HepG2 (cell line): ENCODE data around the gene SNRNP25. TPM values are rescaled to one million over a fixed set of nuclear protein-coding genes. Genes with fewer than 3 reads are reported as not detected.
A peak's percentile ranks its signal among the peaks of the same experiment; 100 is the strongest.

Source experiments
- BHLHE40 ChIP-seq: IDR thresholded peaks from 2 replicates; pipeline ENCODE4 v1.6.1; 2011; ENCODE audit warnings: low read length, improper control_type of control experiment
- CENPT ChIP-seq: sonication (generic); formaldehyde crosslinking; IDR thresholded peaks from 2 replicates; pipeline ENCODE4 v1.8.0; 2022; ENCODE audit warnings: low read depth, mild to moderate bottlenecking, moderate library complexity, missing genetic modification reagents
- ERF ChIP-seq: IDR thresholded peaks from 2 replicates; pipeline ENCODE4 v1.6.1; 2018; ENCODE audit warnings: missing biosample characterization, missing genetic modification reagents
- HMG20B ChIP-seq: conservative IDR thresholded peaks from 2 replicates; pipeline ENCODE4 v1.6.1; 2016; ENCODE audit warnings: missing genetic modification reagents, missing compliant biosample characterization
- PATZ1 ChIP-seq: sonication (generic); formaldehyde crosslinking; IDR thresholded peaks from 2 replicates; pipeline ENCODE4 v1.4.0; 2020; ENCODE audit warnings: missing genetic modification reagents
- PCBP1 ChIP-seq: fragments of 200-400 bp; formaldehyde crosslinking; IDR thresholded peaks from 2 replicates; pipeline ENCODE4 v1.6.1; 2017; ENCODE audit warnings: mild to moderate bottlenecking, low read depth, low read length, borderline replicate concordance
- RCOR2 ChIP-seq: IDR thresholded peaks from 2 replicates; pipeline ENCODE4 v1.6.1; 2016; ENCODE audit warnings: missing biosample characterization, missing genetic modification reagents
- THRA ChIP-seq: sonication (generic); formaldehyde crosslinking; IDR thresholded peaks from 2 replicates; pipeline ENCODE4 v1.4.0; 2020; ENCODE audit warnings: missing genetic modification reagents, borderline replicate concordance
- TIGD3 ChIP-seq: sonication (generic); formaldehyde crosslinking; IDR thresholded peaks from 2 replicates; pipeline ENCODE4 v1.5.1; 2020; ENCODE audit warnings: mild to moderate bottlenecking, missing genetic modification reagents, borderline replicate concordance
- ZNF225 ChIP-seq: sonication (generic); formaldehyde crosslinking; IDR thresholded peaks from 2 replicates; pipeline ENCODE4 v1.4.0; 2020; ENCODE audit warnings: mild to moderate bottlenecking, missing genetic modification reagents
- ZNF512B ChIP-seq: sonication (generic); formaldehyde crosslinking; IDR thresholded peaks from 2 replicates; pipeline ENCODE4 v1.5.1; 2020; ENCODE audit warnings: missing genetic modification reagents, mild to moderate bottlenecking, borderline replicate concordance
- ZNF513 ChIP-seq: sonication (generic); formaldehyde crosslinking; conservative IDR thresholded peaks from 2 replicates; pipeline ENCODE4 v1.5.0; 2020; ENCODE audit warnings: missing genetic modification reagents
- ZSCAN20 ChIP-seq: sonication (generic); formaldehyde crosslinking; IDR thresholded peaks from 2 replicates; pipeline ENCODE4 v1.4.0; 2020; ENCODE audit warnings: missing genetic modification reagents, mild to moderate bottlenecking, borderline replicate concordance
- ZSCAN25 ChIP-seq: sonication (generic); formaldehyde crosslinking; IDR thresholded peaks from 2 replicates; pipeline ENCODE4 v1.8.0; 2022; ENCODE audit warnings: mild to moderate bottlenecking, missing genetic modification reagents
- ZXDC ChIP-seq: sonication (generic); formaldehyde crosslinking; IDR thresholded peaks from 2 replicates; pipeline ENCODE4 v1.5.0; 2020; ENCODE audit warnings: mild to moderate bottlenecking, missing genetic modification reagents
- polyA plus RNA-seq, 8 experiments: library from polyadenylated mRNA; depleted of rRNA in 3 of 8; stranded (reverse) in 7 of 8; unstranded in 1 of 8; fragments of >200 nt; fragmentation: Illumina TruSeq in 4 of 8; extraction: Trizol in 4 of 8; gene quantifications; 2 replicates each; pipeline versions ENCODE4 v1.2.1 to v1.2.3, GENCODE V29; 2011 to 2016; ENCODE audit warnings: low read depth in 4 of 8, missing spikeins in 1 of 8, mixed read lengths in 1 of 8; ENCODE audit not compliant: insufficient read depth in 1 of 8
- total RNA-seq, 5 experiments: library from RNA; depleted of rRNA; stranded (reverse); fragments of >200 nt; fragmentation: Illumina TruSeq; extraction: Trizol; gene quantifications; 2 replicates each; pipeline ENCODE4 v1.2.3, GENCODE V29; 2016; ENCODE audit warnings: low read depth in 1 of 5

Gene SNRNP25
- total and polyA plus RNA-seq, 2 of the 13 experiments (the other 11 are each of a cell fraction or from before 2014, with no cell fraction given) = 34.1 to 97.4 TPM

- TF ChIP-seq PATZ1 (CRISPR knock-in tag) (peak; percentile 47), CENPT (CRISPR knock-in tag) (no peak), ZSCAN20 (peak; percentile 30; the same call in 1 of the 2 replicates), PCBP1 (no peak), ZNF225 (CRISPR knock-in tag) (0 out of 2 replicates have a peak, but pooled peaks have one; percentile 71), BHLHE40 (no peak), ZNF513 (no peak), TIGD3 (CRISPR knock-in tag) (peak; percentile 74; the same call in 1 of the 2 replicates), THRA (no peak), RCOR2 (CRISPR knock-in tag) (no peak), ZSCAN25 (CRISPR knock-in tag) (no peak; the same call in 1 of the 2 replicates), ZNF512B (no peak), ZXDC (peak; percentile 76; the same call in 1 of the 2 replicates), HMG20B (CRISPR knock-in tag) (no peak; the same call in 1 of the 2 replicates), ERF (CRISPR knock-in tag) (no peak)
Measured at GRCh38 chr16:53346-54236, at the start of gene SNRNP25, which contains the start of gene POLR3K (continued).
